H9 (cell line): ENCODE data around the gene DCPS. TPM values are rescaled to one million over a fixed set of nuclear protein-coding genes. Genes with fewer than 3 reads are reported as not detected.

Experiments
- DNase-seq: peaks from one replicate; pipeline ENCODE4 v3.0.0-alpha.2; 2017
- H2AFZ ChIP-seq: one replicate; pipeline ENCODE4 v1.6.1; 2013; ENCODE audit warnings: mild to moderate bottlenecking, low read length, control low read depth, moderate library complexity
- H2AK5ac ChIP-seq: 2 replicates; pipeline ENCODE4 v1.6.1; 2013; ENCODE audit warnings: low read length, control low read depth, mixed read lengths; ENCODE audit not compliant: insufficient read length
- H2BK120ac ChIP-seq: one replicate; pipeline ENCODE4 v1.6.1; 2013; ENCODE audit warnings: low read depth, mild to moderate bottlenecking, low read length, control low read depth, inconsistent platforms; ENCODE audit not compliant: poor library complexity, severe bottlenecking
- H2BK12ac ChIP-seq: 2 replicates; pipeline ENCODE4 v1.6.1; 2013; ENCODE audit warnings: low read length, control low read depth, mixed read lengths, low read depth; ENCODE audit not compliant: insufficient read length
- H2BK15ac ChIP-seq: 2 replicates; pipeline ENCODE4 v1.6.1; 2013; ENCODE audit warnings: low read depth, low read length, control low read depth
- H2BK20ac ChIP-seq: one replicate; pipeline ENCODE4 v1.6.1; 2013; ENCODE audit warnings: low read depth, mild to moderate bottlenecking, low read length, control low read depth, inconsistent platforms; ENCODE audit not compliant: poor library complexity, severe bottlenecking
- H2BK5ac ChIP-seq: 2 replicates; pipeline ENCODE4 v1.6.1; 2013; ENCODE audit warnings: low read length, control low read depth, mixed read lengths; ENCODE audit not compliant: insufficient read length
- H3K14ac ChIP-seq: 2 replicates; pipeline ENCODE4 v1.6.1; 2013; ENCODE audit warnings: low read length, control low read depth; ENCODE audit not compliant: insufficient read depth
- H3K18ac ChIP-seq: 2 replicates; pipeline ENCODE4 v1.6.1; 2013; ENCODE audit warnings: low read depth, mild to moderate bottlenecking, mixed read lengths, low read length, control low read depth; ENCODE audit not compliant: insufficient read length
- H3K23ac ChIP-seq: 2 replicates; pipeline ENCODE4 v1.6.1; 2013; ENCODE audit warnings: low read length, control low read depth, mixed read lengths, low read depth; ENCODE audit not compliant: insufficient read length
- H3K23me2 ChIP-seq: 2 replicates; pipeline ENCODE4 v1.6.1; 2013; ENCODE audit warnings: low read depth, mild to moderate bottlenecking, mixed read lengths, low read length, control low read depth; ENCODE audit not compliant: insufficient read length, poor library complexity, severe bottlenecking
- H3K27ac ChIP-seq: 2 replicates; pipeline ENCODE4 v1.5.1; 2013; ENCODE audit warnings: low read length, control low read depth, mixed read lengths, low read depth; ENCODE audit not compliant: insufficient read length
- H3K27me3 ChIP-seq: 2 replicates; pipeline ENCODE4 v1.6.1; 2013; ENCODE audit warnings: low read length, control low read depth, inconsistent platforms; ENCODE audit not compliant: insufficient read depth
- H3K4ac ChIP-seq: 2 replicates; pipeline ENCODE4 v1.6.1; 2013; ENCODE audit warnings: low read depth, mild to moderate bottlenecking, control low read depth, inconsistent platforms, low read length, moderate library complexity
- H3K4me1 ChIP-seq: 2 replicates; pipeline ENCODE4 v1.6.1; 2013; ENCODE audit warnings: low read length, control low read depth, inconsistent platforms; ENCODE audit not compliant: insufficient read depth
- H3K4me2 ChIP-seq: 2 replicates; pipeline ENCODE4 v1.6.1; 2013; ENCODE audit warnings: low read length, control low read depth, mixed read lengths; ENCODE audit not compliant: insufficient read length, insufficient read depth
- H3K56ac ChIP-seq: 2 replicates; pipeline ENCODE4 v1.6.1; 2013; ENCODE audit warnings: low read depth, mild to moderate bottlenecking, mixed read lengths, low read length, control low read depth; ENCODE audit not compliant: insufficient read length
- H3K79me1 ChIP-seq: 2 replicates; pipeline ENCODE4 v1.6.1; 2013; ENCODE audit warnings: low read depth, mild to moderate bottlenecking, moderate library complexity, low read length, control low read depth, inconsistent platforms; ENCODE audit not compliant: insufficient read depth, poor library complexity, severe bottlenecking
- H3K79me2 ChIP-seq: 2 replicates; pipeline ENCODE4 v1.6.1; 2013; ENCODE audit warnings: low read length, control low read depth, inconsistent platforms; ENCODE audit not compliant: insufficient read depth
- H3K9ac ChIP-seq: 2 replicates; pipeline ENCODE4 v1.6.1; 2013; ENCODE audit warnings: low read length, control low read depth, mixed read lengths; ENCODE audit not compliant: insufficient read length; ENCODE audit errors: extremely low read depth
- H3K9me3 ChIP-seq: one replicate; pipeline ENCODE4 v1.6.1; 2013; ENCODE audit warnings: low read depth, low read length, inconsistent platforms; ENCODE audit not compliant: control insufficient read depth
- H3T11ph ChIP-seq: one replicate; pipeline ENCODE4 v1.6.1; 2013; ENCODE audit warnings: mild to moderate bottlenecking, low read length, control low read depth, inconsistent platforms
- H4K20me1 ChIP-seq: one replicate; pipeline ENCODE4 v1.6.1; 2013; ENCODE audit not compliant: control insufficient read depth, insufficient read length, insufficient read depth
- H4K5ac ChIP-seq: 2 replicates; pipeline ENCODE4 v1.6.1; 2013; ENCODE audit warnings: low read depth, mild to moderate bottlenecking, mixed read lengths, low read length, control low read depth; ENCODE audit not compliant: insufficient read length
- H4K8ac ChIP-seq: replicated peaks from 2 replicates; pipeline ENCODE4 v1.6.1; 2013; ENCODE audit warnings: low read length, control low read depth, mixed read lengths, low read depth; ENCODE audit not compliant: insufficient read length
- H4K91ac ChIP-seq: 2 replicates; pipeline ENCODE4 v1.6.1; 2013; ENCODE audit warnings: low read depth, mild to moderate bottlenecking, moderate library complexity, mixed read lengths, low read length, control low read depth; ENCODE audit not compliant: insufficient read length
- H3K27ac Mint-ChIP-seq, 3 experiments: 2 replicates in 2 of 3; 3 replicates in 1 of 3; pipeline ENCODE4 v1.8.0; 2020 to 2021; ENCODE audit warnings: mixed read lengths in 3 of 3, mild to moderate bottlenecking in 1 of 3, moderate library complexity in 1 of 3
- H3K27me3 Mint-ChIP-seq: 2 replicates; pipeline ENCODE4 v1.8.0; 2021; ENCODE audit warnings: low read depth, mild to moderate bottlenecking, moderate library complexity, mixed read lengths
- H3K36me3 Mint-ChIP-seq, 3 experiments: 2 replicates in 2 of 3; 3 replicates in 1 of 3; pipeline ENCODE4 v1.8.0; 2020 to 2021; ENCODE audit warnings: low read depth in 3 of 3, mixed read lengths in 3 of 3; ENCODE audit not compliant: insufficient read depth in 1 of 3
- H3K4me1 Mint-ChIP-seq, 2 experiments: 2 replicates each; pipeline ENCODE4 v1.8.0; 2020; ENCODE audit warnings: mixed read lengths in 2 of 2
- H3K4me3 Mint-ChIP-seq, 2 experiments: 2 replicates in 1 of 2; 3 replicates in 1 of 2; pipeline ENCODE4 v1.8.0; 2020 to 2021; ENCODE audit warnings: mild to moderate bottlenecking in 2 of 2, mixed read lengths in 2 of 2, moderate library complexity in 1 of 2
- H3K9me3 Mint-ChIP-seq, 2 experiments: 2 replicates in 1 of 2; 3 replicates in 1 of 2; pipeline ENCODE4 v1.8.0; 2020; ENCODE audit warnings: mild to moderate bottlenecking in 2 of 2, mixed read lengths in 2 of 2, moderate library complexity in 1 of 2
- WGBS: extraction: QIAGEN DNeasy Blood & Tissue Kit; methylation state at CpG from one replicate; pipeline ENCODE4 v1.1.7; 2013; ENCODE audit warnings: missing lambda C conversion rate, low lambda C conversion rate, mixed read lengths; ENCODE audit not compliant: insufficient read length; ENCODE audit errors: extremely low coverage; 5-methylcytosine and 5-hydroxymethylcytosine counted together
- total RNA-seq: library from RNA; stranded (reverse); gene quantifications from 2 replicates; pipeline ENCODE4 v1.2.1, GENCODE V29; 2021
- TF ChIP-seq, protein P1 (sequence below): fragments of 200-600 bp; sonication (generic); conservative IDR thresholded peaks from 3 replicates; pipeline ENCODE4 v1.8.0; 2021; ENCODE audit warnings: antibody characterized with exemption, mild to moderate bottlenecking

Gene DCPS
- total RNA-seq, 1 experiment from 2014 or later: 27.7 TPM

DNA sequence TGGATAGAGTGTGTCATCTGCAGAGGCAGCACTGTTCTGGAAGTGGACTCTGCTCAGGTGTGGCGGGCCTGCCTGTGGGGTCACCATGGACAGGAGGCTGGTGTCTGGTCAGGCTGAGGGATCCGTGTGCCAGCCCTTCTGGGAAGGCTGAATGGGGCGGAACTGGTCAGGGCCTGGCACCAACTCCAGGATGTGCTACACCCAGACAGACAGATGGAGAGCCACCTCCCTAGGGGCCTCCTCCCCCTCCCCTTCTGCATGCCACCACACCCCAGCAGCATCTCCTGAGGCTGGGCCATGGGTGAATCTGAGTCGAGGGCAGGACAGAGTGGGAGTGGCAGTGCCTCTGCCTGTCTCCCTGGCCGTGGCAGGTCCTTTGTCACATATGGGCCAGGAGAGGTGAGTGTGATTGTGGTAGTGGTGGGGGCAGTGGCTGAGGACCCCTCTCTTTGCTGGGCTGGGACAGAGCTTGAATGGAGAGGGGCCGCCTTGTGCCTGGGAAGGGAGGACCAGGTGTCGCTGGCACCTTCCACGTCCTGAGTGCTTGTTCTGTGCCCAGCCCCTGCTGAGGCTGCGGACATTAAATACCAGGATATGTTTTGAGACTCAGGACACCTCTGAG is 80.7 kb downstream of the DCPS start:
- Histone ChIP-seq H3K79me1 (no peaks in the 10 kb centered on the region), H2BK5ac (no peak overlapping the region), H3K4me1 (peaks cover 2% of the 10 kb centered on the region; the same call in 1 of the 2 replicates), H3K18ac (no peak overlapping the region), H2BK120ac (no peak overlapping the region), H2AK5ac (no peak overlapping the region), H2AFZ (no peak overlapping the region), H2BK12ac (no peak overlapping the region), H3K23ac (no peak overlapping the region), H3K56ac (no peak overlapping the region), H3K4me2 (no peak overlapping the region), H2BK20ac (no peak overlapping the region), H4K91ac (no peak overlapping the region), H4K8ac (no peak overlapping the region), H3K23me2 (no peaks in the 10 kb centered on the region), H4K20me1 (no peaks in the 10 kb centered on the region), H3K14ac (no peak overlapping the region), H3K4ac (no peak overlapping the region), H3K27ac (no peak overlapping the region), H3K27me3 (no peaks in the 10 kb centered on the region), H3K79me2 (no peaks in the 10 kb centered on the region; the same call in 1 of the 2 replicates), H3K9ac (no peak overlapping the region), H3T11ph (no peak overlapping the region), H3K9me3 (no peaks in the 10 kb centered on the region), H2BK15ac (no peak overlapping the region), H4K5ac (no peak overlapping the region)
- Mint-ChIP-seq H3K36me3 (no peaks in the 10 kb centered on the region; a peak in 1 of 7 replicates), H3K27ac (no peak overlapping the region; a peak in 3 of 7 replicates), H3K9me3 (no peaks in the 10 kb centered on the region), H3K4me3 (no peak overlapping the region), H3K4me1 (peaks cover 11 to 16% of the 10 kb centered on the region in 2 experiments), H3K27me3 (no peaks in the 10 kb centered on the region)
- no CpG with 5 or more reads among the region's 9 CpGs for WGBS
- DNase-seq: no peak
- TF ChIP-seq, protein P1, sequence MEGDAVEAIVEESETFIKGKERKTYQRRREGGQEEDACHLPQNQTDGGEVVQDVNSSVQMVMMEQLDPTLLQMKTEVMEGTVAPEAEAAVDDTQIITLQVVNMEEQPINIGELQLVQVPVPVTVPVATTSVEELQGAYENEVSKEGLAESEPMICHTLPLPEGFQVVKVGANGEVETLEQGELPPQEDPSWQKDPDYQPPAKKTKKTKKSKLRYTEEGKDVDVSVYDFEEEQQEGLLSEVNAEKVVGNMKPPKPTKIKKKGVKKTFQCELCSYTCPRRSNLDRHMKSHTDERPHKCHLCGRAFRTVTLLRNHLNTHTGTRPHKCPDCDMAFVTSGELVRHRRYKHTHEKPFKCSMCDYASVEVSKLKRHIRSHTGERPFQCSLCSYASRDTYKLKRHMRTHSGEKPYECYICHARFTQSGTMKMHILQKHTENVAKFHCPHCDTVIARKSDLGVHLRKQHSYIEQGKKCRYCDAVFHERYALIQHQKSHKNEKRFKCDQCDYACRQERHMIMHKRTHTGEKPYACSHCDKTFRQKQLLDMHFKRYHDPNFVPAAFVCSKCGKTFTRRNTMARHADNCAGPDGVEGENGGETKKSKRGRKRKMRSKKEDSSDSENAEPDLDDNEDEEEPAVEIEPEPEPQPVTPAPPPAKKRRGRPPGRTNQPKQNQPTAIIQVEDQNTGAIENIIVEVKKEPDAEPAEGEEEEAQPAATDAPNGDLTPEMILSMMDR: no peak
